H9 (cell line): ENCODE measurements around the gene SLC35A4. TPM values are rescaled to one million over a fixed set of nuclear protein-coding genes. Genes with fewer than 3 reads are reported as not detected.

Experiments
- DNase-seq: peaks from one replicate; pipeline ENCODE4 v3.0.0-alpha.2; 2017
- H2AFZ ChIP-seq: one replicate; pipeline ENCODE4 v1.6.1; 2013; ENCODE audit warnings: mild to moderate bottlenecking, low read length, control low read depth, moderate library complexity
- H2AK5ac ChIP-seq: 2 replicates; pipeline ENCODE4 v1.6.1; 2013; ENCODE audit warnings: low read length, control low read depth, mixed read lengths; ENCODE audit not compliant: insufficient read length
- H2BK120ac ChIP-seq: one replicate; pipeline ENCODE4 v1.6.1; 2013; ENCODE audit warnings: low read depth, mild to moderate bottlenecking, low read length, control low read depth, inconsistent platforms; ENCODE audit not compliant: poor library complexity, severe bottlenecking
- H2BK12ac ChIP-seq: 2 replicates; pipeline ENCODE4 v1.6.1; 2013; ENCODE audit warnings: low read length, control low read depth, mixed read lengths, low read depth; ENCODE audit not compliant: insufficient read length
- H2BK15ac ChIP-seq: 2 replicates; pipeline ENCODE4 v1.6.1; 2013; ENCODE audit warnings: low read depth, low read length, control low read depth
- H2BK20ac ChIP-seq: one replicate; pipeline ENCODE4 v1.6.1; 2013; ENCODE audit warnings: low read depth, mild to moderate bottlenecking, low read length, control low read depth, inconsistent platforms; ENCODE audit not compliant: poor library complexity, severe bottlenecking
- H2BK5ac ChIP-seq: 2 replicates; pipeline ENCODE4 v1.6.1; 2013; ENCODE audit warnings: low read length, control low read depth, mixed read lengths; ENCODE audit not compliant: insufficient read length
- H3K14ac ChIP-seq: 2 replicates; pipeline ENCODE4 v1.6.1; 2013; ENCODE audit warnings: low read length, control low read depth; ENCODE audit not compliant: insufficient read depth
- H3K18ac ChIP-seq: 2 replicates; pipeline ENCODE4 v1.6.1; 2013; ENCODE audit warnings: low read depth, mild to moderate bottlenecking, mixed read lengths, low read length, control low read depth; ENCODE audit not compliant: insufficient read length
- H3K23ac ChIP-seq: 2 replicates; pipeline ENCODE4 v1.6.1; 2013; ENCODE audit warnings: low read length, control low read depth, mixed read lengths, low read depth; ENCODE audit not compliant: insufficient read length
- H3K23me2 ChIP-seq: 2 replicates; pipeline ENCODE4 v1.6.1; 2013; ENCODE audit warnings: low read depth, mild to moderate bottlenecking, mixed read lengths, low read length, control low read depth; ENCODE audit not compliant: insufficient read length, poor library complexity, severe bottlenecking
- H3K27ac ChIP-seq: 2 replicates; pipeline ENCODE4 v1.5.1; 2013; ENCODE audit warnings: low read length, control low read depth, mixed read lengths, low read depth; ENCODE audit not compliant: insufficient read length
- H3K27me3 ChIP-seq: 2 replicates; pipeline ENCODE4 v1.6.1; 2013; ENCODE audit warnings: low read length, control low read depth, inconsistent platforms; ENCODE audit not compliant: insufficient read depth
- H3K4ac ChIP-seq: 2 replicates; pipeline ENCODE4 v1.6.1; 2013; ENCODE audit warnings: low read depth, mild to moderate bottlenecking, control low read depth, inconsistent platforms, low read length, moderate library complexity
- H3K4me1 ChIP-seq: 2 replicates; pipeline ENCODE4 v1.6.1; 2013; ENCODE audit warnings: low read length, control low read depth, inconsistent platforms; ENCODE audit not compliant: insufficient read depth
- H3K4me2 ChIP-seq: 2 replicates; pipeline ENCODE4 v1.6.1; 2013; ENCODE audit warnings: low read length, control low read depth, mixed read lengths; ENCODE audit not compliant: insufficient read length, insufficient read depth
- H3K56ac ChIP-seq: 2 replicates; pipeline ENCODE4 v1.6.1; 2013; ENCODE audit warnings: low read depth, mild to moderate bottlenecking, mixed read lengths, low read length, control low read depth; ENCODE audit not compliant: insufficient read length
- H3K79me1 ChIP-seq: 2 replicates; pipeline ENCODE4 v1.6.1; 2013; ENCODE audit warnings: low read depth, mild to moderate bottlenecking, moderate library complexity, low read length, control low read depth, inconsistent platforms; ENCODE audit not compliant: insufficient read depth, poor library complexity, severe bottlenecking
- H3K79me2 ChIP-seq: 2 replicates; pipeline ENCODE4 v1.6.1; 2013; ENCODE audit warnings: low read length, control low read depth, inconsistent platforms; ENCODE audit not compliant: insufficient read depth
- H3K9ac ChIP-seq: 2 replicates; pipeline ENCODE4 v1.6.1; 2013; ENCODE audit warnings: low read length, control low read depth, mixed read lengths; ENCODE audit not compliant: insufficient read length; ENCODE audit errors: extremely low read depth
- H3K9me3 ChIP-seq: one replicate; pipeline ENCODE4 v1.6.1; 2013; ENCODE audit warnings: low read depth, low read length, inconsistent platforms; ENCODE audit not compliant: control insufficient read depth
- H3T11ph ChIP-seq: one replicate; pipeline ENCODE4 v1.6.1; 2013; ENCODE audit warnings: mild to moderate bottlenecking, low read length, control low read depth, inconsistent platforms
- H4K20me1 ChIP-seq: one replicate; pipeline ENCODE4 v1.6.1; 2013; ENCODE audit not compliant: control insufficient read depth, insufficient read length, insufficient read depth
- H4K5ac ChIP-seq: 2 replicates; pipeline ENCODE4 v1.6.1; 2013; ENCODE audit warnings: low read depth, mild to moderate bottlenecking, mixed read lengths, low read length, control low read depth; ENCODE audit not compliant: insufficient read length
- H4K8ac ChIP-seq: replicated peaks from 2 replicates; pipeline ENCODE4 v1.6.1; 2013; ENCODE audit warnings: low read length, control low read depth, mixed read lengths, low read depth; ENCODE audit not compliant: insufficient read length
- H4K91ac ChIP-seq: 2 replicates; pipeline ENCODE4 v1.6.1; 2013; ENCODE audit warnings: low read depth, mild to moderate bottlenecking, moderate library complexity, mixed read lengths, low read length, control low read depth; ENCODE audit not compliant: insufficient read length
- H3K27ac Mint-ChIP-seq, 3 experiments: 2 replicates in 2 of 3; 3 replicates in 1 of 3; pipeline ENCODE4 v1.8.0; 2020 to 2021; ENCODE audit warnings: mixed read lengths in 3 of 3, mild to moderate bottlenecking in 1 of 3, moderate library complexity in 1 of 3
- H3K27me3 Mint-ChIP-seq: 2 replicates; pipeline ENCODE4 v1.8.0; 2021; ENCODE audit warnings: low read depth, mild to moderate bottlenecking, moderate library complexity, mixed read lengths
- H3K36me3 Mint-ChIP-seq, 3 experiments: 2 replicates in 2 of 3; 3 replicates in 1 of 3; pipeline ENCODE4 v1.8.0; 2020 to 2021; ENCODE audit warnings: low read depth in 3 of 3, mixed read lengths in 3 of 3; ENCODE audit not compliant: insufficient read depth in 1 of 3
- H3K4me1 Mint-ChIP-seq, 2 experiments: 2 replicates each; pipeline ENCODE4 v1.8.0; 2020; ENCODE audit warnings: mixed read lengths in 2 of 2
- H3K4me3 Mint-ChIP-seq, 2 experiments: 2 replicates in 1 of 2; 3 replicates in 1 of 2; pipeline ENCODE4 v1.8.0; 2020 to 2021; ENCODE audit warnings: mild to moderate bottlenecking in 2 of 2, mixed read lengths in 2 of 2, moderate library complexity in 1 of 2
- H3K9me3 Mint-ChIP-seq, 2 experiments: 2 replicates in 1 of 2; 3 replicates in 1 of 2; pipeline ENCODE4 v1.8.0; 2020; ENCODE audit warnings: mild to moderate bottlenecking in 2 of 2, mixed read lengths in 2 of 2, moderate library complexity in 1 of 2
- CTCF ChIP-seq: fragments of 200-600 bp; sonication (generic); conservative IDR thresholded peaks from 3 replicates; pipeline ENCODE4 v1.8.0; 2021; ENCODE audit warnings: antibody characterized with exemption, mild to moderate bottlenecking
- WGBS: extraction: QIAGEN DNeasy Blood & Tissue Kit; methylation state at CpG from one replicate; pipeline ENCODE4 v1.1.7; 2013; ENCODE audit warnings: missing lambda C conversion rate, low lambda C conversion rate, mixed read lengths; ENCODE audit not compliant: insufficient read length; ENCODE audit errors: extremely low coverage; 5-methylcytosine and 5-hydroxymethylcytosine counted together
- total RNA-seq: library from RNA; stranded (reverse); gene quantifications from 2 replicates; pipeline ENCODE4 v1.2.1, GENCODE V29; 2021

Gene SLC35A4
- total RNA-seq, 1 experiment from 2014 or later, result 92.0 TPM

GRCh38 chr5:140567871-140568270, 3.2 kb downstream of the SLC35A4 start:
- Histone ChIP-seq H3K18ac (no peak overlapping the region), H2BK120ac (no peak overlapping the region), H4K8ac (no peak overlapping the region)

More at GRCh38 chr5:140567871-140568270, 3.2 kb downstream of the SLC35A4 start:
- no peak overlapping the region for H2BK12ac ChIP-seq
- H4K20me1 ChIP-seq, result no peaks in the 10 kb centered on the region
- H3K23me2 ChIP-seq, result peaks cover 10% of the 10 kb centered on the region
- H3K27me3 Mint-ChIP-seq, result no peaks in the 10 kb centered on the region
- DNase-seq, result no peak
- no peak overlapping the region for H3K4me3 Mint-ChIP-seq
- H3K9ac ChIP-seq, result no peak overlapping the region
- no peak overlapping the region for H3K27ac Mint-ChIP-seq
- WGBS, result no CpG with 5 or more reads among the region's 13 CpGs
- no peak overlapping the region for H3K14ac ChIP-seq
- no peak overlapping the region for H2BK15ac ChIP-seq
- no peaks in the 10 kb centered on the region; a peak in 2 of 5 replicates for H3K9me3 Mint-ChIP-seq
- no peaks in the 10 kb centered on the region for H3K9me3 ChIP-seq
- H4K5ac ChIP-seq, result no peak overlapping the region
- H4K91ac ChIP-seq, result no peak overlapping the region
- H3K4ac ChIP-seq, result no peak overlapping the region
- no peak overlapping the region for H3T11ph ChIP-seq
- peaks cover 14 to 18% of the 10 kb centered on the region in 2 experiments for H3K4me1 Mint-ChIP-seq
- no peaks in the 10 kb centered on the region for H3K27me3 ChIP-seq
- no peaks in the 10 kb centered on the region for H3K79me1 ChIP-seq
- H3K23ac ChIP-seq, result no peak overlapping the region
- peaks cover 9 to 33% (median 22%) of the 10 kb centered on the region in 3 experiments for H3K36me3 Mint-ChIP-seq
- H3K79me2 ChIP-seq, result no peaks in the 10 kb centered on the region
- H3K4me2 ChIP-seq, result no peak overlapping the region
- H2BK20ac ChIP-seq, result no peak overlapping the region
- no peak overlapping the region for H2AK5ac ChIP-seq
- no peak overlapping the region for H2AFZ ChIP-seq
- no peak for TF ChIP-seq CTCF
- H3K4me1 ChIP-seq, result peaks cover 4% of the 10 kb centered on the region; the same call in 1 of the 2 replicates
- H3K56ac ChIP-seq, result no peak overlapping the region
- no peak overlapping the region for H2BK5ac ChIP-seq
- no peak overlapping the region for H3K27ac ChIP-seq
